ENCODE measurements around the gene PREB. TPM values are rescaled to one million over a fixed set of nuclear protein-coding genes. Genes with fewer than 3 reads are reported as not detected.

Gene PREB
- total and polyA plus RNA-seq, 2 of the 13 experiments (the other 11 are each of a cell fraction or from before 2014, with no cell fraction given), result 112 to 192 TPM

DNA sequence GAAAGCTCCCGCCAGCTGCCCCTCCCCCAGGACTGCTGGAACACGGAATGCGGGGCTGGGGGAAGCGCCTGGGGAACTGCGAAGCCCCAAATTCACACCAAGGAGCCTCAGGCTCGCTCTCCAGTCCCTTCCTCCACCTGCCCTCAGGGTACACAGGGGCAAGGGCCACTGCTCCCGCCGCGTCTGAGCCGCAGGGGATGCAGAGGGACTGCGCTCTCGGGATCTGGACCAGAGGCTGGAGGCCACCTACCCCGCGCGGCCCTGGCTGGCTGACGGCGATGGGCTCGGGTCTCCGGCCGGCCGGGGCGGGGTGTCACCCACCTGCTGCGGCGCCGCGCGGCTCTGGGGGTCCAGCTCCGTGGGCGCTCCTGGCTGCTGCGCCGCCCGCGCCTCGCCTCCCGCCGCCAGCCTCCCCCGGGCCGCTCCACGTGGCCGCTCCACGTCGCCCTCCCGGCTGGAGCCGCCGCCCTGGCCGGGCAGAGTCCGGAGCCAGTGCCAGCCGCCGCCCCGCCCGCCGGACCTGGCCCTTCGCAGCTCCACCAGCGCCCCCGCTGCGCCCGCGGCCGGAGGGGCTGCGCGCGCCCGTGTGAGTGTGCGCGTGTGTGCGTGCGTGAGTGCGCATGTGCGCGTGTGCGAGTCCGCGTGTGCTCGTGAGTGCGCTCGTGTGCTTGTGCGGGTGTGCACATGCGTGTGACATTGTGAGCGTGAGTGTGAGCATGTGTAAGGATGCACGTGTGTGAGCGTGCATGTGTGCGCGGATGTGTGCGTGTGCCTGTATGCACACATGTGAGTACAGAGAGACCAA is 15.7 kb downstream of the PREB start, which contains the start of gene CGREF1 (continued):
- TF ChIP-seq ZBTB1 (CRISPR knock-in tag; IDR thresholded peaks at IDR 0.05; ENCODE audit: borderline replicate concordance) (no peak), ZFP36 (IDR thresholded peaks at IDR 0.05; ENCODE audit: borderline replicate concordance, low read depth, low read length, partially characterized antibody) (no peak), PAX8 (CRISPR knock-in tag; IDR thresholded peaks at IDR 0.05; ENCODE audit: borderline replicate concordance) (peak; percentile 31; the same call in 1 of the 2 replicates), SKI (IDR thresholded peaks at IDR 0.05; ENCODE audit: partially characterized antibody) (no peak), MTF2 (CRISPR knock-in tag; IDR thresholded peaks at IDR 0.05; ENCODE audit: borderline replicate concordance) (0 out of 2 replicates have a peak, but pooled peaks have one; percentile 88), HNF4A (CRISPR knock-in tag; IDR thresholded peaks at IDR 0.05) (no peak), ZNF746 (CRISPR knock-in tag; IDR thresholded peaks at IDR 0.05) (0 out of 2 replicates have a peak, but pooled peaks have one; percentile 17), RBM39 (IDR thresholded peaks at IDR 0.05; ENCODE audit: low read depth, low read length, poor library complexity, severe bottlenecking) (peak; percentile 37), ZNF468 (CRISPR knock-in tag; IDR thresholded peaks at IDR 0.05) (0 out of 2 replicates have a peak, but pooled peaks have one; percentile 53), ZZZ3 (CRISPR knock-in tag; IDR thresholded peaks at IDR 0.05; ENCODE audit: borderline replicate concordance) (0 out of 2 replicates have a peak, but pooled peaks have one; percentile 56), ZNF292 (CRISPR knock-in tag; IDR thresholded peaks at IDR 0.05; ENCODE audit: borderline replicate concordance, low read depth) (no peak), POLR2AphosphoS2 (IDR thresholded peaks at IDR 0.05; ENCODE audit: low read depth, low read length) (no peak), ZNF616 (CRISPR knock-in tag; IDR thresholded peaks at IDR 0.05; ENCODE audit: low read depth) (peak; percentile 25; the same call in 1 of the 2 replicates), ZIK1 (CRISPR knock-in tag; IDR thresholded peaks at IDR 0.05; ENCODE audit: borderline replicate concordance, low read depth) (no peak), ZNF281 (CRISPR knock-in tag; IDR thresholded peaks at IDR 0.05; ENCODE audit: borderline replicate concordance) (peak; percentile 58)
- TF ChIP-seq, protein P1, sequence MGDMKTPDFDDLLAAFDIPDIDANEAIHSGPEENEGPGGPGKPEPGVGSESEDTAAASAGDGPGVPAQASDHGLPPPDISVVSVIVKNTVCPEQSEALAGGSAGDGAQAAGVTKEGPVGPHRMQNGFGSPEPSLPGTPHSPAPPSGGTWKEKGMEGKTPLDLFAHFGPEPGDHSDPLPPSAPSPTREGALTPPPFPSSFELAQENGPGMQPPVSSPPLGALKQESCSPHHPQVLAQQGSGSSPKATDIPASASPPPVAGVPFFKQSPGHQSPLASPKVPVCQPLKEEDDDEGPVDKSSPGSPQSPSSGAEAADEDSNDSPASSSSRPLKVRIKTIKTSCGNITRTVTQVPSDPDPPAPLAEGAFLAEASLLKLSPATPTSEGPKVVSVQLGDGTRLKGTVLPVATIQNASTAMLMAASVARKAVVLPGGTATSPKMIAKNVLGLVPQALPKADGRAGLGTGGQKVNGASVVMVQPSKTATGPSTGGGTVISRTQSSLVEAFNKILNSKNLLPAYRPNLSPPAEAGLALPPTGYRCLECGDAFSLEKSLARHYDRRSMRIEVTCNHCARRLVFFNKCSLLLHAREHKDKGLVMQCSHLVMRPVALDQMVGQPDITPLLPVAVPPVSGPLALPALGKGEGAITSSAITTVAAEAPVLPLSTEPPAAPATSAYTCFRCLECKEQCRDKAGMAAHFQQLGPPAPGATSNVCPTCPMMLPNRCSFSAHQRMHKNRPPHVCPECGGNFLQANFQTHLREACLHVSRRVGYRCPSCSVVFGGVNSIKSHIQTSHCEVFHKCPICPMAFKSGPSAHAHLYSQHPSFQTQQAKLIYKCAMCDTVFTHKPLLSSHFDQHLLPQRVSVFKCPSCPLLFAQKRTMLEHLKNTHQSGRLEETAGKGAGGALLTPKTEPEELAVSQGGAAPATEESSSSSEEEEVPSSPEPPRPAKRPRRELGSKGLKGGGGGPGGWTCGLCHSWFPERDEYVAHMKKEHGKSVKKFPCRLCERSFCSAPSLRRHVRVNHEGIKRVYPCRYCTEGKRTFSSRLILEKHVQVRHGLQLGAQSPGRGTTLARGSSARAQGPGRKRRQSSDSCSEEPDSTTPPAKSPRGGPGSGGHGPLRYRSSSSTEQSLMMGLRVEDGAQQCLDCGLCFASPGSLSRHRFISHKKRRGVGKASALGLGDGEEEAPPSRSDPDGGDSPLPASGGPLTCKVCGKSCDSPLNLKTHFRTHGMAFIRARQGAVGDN (CRISPR knock-in tag; IDR thresholded peaks at IDR 0.05), result peak; percentile 80
- TF ChIP-seq, protein P2, sequence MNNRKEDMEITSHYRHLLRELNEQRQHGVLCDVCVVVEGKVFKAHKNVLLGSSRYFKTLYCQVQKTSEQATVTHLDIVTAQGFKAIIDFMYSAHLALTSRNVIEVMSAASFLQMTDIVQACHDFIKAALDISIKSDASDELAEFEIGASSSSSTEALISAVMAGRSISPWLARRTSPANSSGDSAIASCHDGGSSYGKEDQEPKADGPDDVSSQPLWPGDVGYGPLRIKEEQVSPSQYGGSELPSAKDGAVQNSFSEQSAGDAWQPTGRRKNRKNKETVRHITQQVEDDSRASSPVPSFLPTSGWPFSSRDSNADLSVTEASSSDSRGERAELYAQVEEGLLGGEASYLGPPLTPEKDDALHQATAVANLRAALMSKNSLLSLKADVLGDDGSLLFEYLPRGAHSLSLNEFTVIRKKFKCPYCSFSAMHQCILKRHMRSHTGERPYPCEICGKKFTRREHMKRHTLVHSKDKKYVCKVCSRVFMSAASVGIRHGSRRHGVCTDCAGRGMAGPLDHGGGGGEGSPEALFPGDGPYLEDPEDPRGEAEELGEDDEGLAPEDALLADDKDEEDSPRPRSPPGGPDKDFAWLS (CRISPR knock-in tag; IDR thresholded peaks at IDR 0.05; ENCODE audit: borderline replicate concordance), result no peak

Data from HepG2 (cell line).